Stimulated activated CD4-positive, alpha-beta T cell treated with anti-CD3 and anti-CD28 coated beads, TNF-alpha, amount 100 ng/mL, for 24 hours (primary cell): Measurements from ENCODE around the gene MYL6B.
A peak's percentile ranks its signal among the peaks of the same experiment; 100 is the strongest.
"Not testable (repeated sequence)": the region's sequence is repeated elsewhere in the genome, so short reads cannot be mapped to it uniquely, and the experiment has no call there.

Experiments used
- DNase-seq, 3 experiments: peaks; one replicate each; pipeline ENCODE4 v3.0.0-alpha.2; 2020; ENCODE audit warnings: low read depth in 3 of 3

The MYL6B gene

DNA sequence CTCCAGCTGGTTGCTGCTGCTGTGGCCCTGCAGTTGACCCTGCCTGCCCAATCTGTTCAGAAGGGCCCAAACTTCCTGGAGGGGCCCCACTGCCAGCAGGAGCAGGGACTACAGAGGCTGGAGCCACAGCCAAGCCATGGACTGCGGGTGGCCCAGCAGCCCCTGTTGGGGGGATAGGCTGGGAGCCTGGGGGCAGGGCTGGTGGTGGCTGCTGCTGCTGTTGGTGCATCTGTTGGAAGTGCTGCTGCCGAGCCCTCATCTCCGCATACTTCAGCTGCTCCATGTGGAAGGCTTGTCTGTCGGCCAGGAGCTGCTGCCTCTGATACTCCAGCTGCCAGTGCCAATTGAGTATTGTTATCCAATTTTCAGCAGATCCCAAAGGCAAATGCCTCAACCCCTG lies 13.0 kb downstream of the MYL6B start:
- DNase-seq: no peak

DNA sequence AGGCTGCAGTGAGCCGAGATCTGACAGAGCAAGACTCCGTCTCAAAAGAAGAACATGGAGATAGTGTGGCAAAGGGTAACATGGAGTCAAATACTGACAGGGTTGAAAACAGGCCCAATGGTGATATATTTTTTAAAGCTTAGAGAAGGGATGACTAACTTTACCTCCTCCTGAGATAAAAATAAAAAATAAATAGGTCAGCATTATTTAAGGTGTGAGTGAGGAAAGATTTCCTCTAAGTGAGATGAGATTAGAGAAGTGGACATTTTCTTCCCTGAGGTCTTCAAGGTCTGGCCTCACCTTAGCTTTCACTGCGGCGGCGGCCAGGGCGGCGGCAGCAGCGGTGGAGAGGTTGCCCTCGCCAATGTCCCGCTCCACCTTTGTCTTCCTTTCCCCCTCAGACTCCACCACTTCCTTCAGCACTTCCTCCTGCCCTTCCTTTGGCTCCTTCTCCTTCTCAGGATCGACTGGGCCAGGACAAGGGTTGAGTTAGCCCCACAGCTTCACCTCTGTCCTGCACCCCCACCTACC lies 16.9 kb downstream of the MYL6B start:
- no peak for DNase-seq

DNA sequence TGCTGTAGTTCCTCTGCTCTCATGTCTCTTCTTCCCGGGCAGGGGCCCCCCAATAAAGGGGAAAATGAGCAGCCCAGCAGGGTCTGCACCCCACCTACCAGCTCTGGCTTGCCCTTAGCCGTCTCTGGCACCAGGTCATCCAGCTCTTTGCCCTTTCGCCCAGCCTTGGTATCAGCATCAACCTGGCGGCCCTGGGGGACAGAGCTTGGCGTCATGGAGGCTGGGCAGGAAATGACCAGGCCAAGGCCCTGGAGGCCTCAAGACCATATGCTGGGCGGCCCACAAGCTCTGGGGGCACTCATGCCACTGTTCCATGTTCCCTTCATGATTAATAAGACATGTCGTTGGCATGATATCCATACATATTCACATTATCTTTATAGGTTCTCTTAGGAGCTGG lies 20.5 kb downstream of the MYL6B start:
- DNase-seq: no peak

- no peak for DNase-seq
These were observed 26.0 kb downstream of the MYL6B start for GRCh38 chr12:56178347-56178746.

DNA sequence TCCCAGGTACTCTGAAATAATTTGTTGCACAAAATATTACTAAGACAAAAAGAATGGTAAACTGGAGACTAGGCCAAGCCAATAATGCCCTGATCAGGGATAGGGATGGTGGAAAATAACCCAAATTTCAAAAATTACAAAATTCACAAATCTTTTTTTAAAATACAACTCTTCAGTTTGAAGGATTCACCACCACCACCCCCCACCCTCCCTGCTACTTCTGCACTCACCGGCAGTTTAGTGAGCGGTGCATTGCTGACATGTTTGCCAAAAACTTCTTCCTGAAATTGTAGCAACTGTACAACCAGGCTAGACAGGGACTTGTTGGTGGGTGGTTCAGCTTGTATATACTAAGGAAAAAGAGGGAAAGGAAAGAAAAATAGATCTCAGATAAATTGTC lies 34.6 kb downstream of the MYL6B start:
- DNase-seq: no peak

DNA sequence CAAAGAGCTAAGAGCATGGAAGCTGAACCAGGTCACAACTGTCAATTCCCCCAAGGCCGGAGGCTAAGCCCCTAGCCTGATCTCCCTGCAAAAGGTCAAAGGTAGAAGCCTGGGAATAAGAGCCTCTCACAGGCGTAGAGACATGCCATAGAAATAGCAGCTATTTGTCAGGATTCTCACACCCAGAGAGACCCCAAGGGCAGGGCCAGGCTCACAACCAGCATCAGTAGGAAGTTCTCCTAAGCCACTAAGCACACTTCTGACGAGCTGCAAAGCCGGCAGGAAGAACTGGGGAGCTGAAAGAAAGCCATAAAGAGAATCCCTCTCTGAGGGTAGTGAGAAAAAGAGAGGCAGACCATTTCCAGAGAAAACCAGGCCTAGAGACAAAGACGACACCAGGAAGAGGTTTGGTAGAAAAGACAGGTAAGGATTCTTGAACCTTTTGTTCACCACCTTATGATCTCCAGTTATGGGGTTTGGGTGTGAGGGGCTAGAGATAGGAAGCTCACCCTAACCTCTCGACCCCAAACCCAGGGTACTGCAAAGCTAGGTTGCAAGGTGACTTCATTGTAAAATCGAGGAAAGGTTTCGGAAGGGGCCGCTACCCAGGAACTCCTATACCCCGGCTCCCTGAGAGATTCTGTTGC lies 35.9 kb downstream of the MYL6B start:
- DNase-seq: no peak

DNA sequence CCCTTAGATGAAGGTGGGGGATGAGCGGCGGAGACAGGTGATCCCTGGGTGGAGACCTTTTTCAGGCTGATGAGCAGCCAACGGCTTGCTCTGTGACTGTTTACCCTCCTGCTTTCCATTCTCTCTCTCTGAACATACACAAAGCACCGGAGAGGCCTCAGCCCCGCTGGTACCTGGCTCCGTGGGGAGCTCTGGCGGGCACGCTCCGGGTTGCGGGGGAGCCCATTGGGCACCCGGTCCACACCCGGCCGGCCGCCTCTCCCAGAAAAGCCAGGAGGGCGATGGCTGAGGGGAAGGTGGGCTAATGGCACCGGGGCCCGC lies 36.4 kb downstream of the MYL6B start:
- DNase-seq: no peak

- DNase-seq: peak; percentile 68 to 83 (median 75)
These were observed 36.9 kb downstream of the MYL6B start, which contains the start of gene SMARCC2 for GRCh38 chr12:56189099-56189917. TSS of gene SMARCC2 (minus strand) at chr12:56189483. CDS start at chr12:56189461, 22 bp downstream.

GRCh38 chr12:56189918-56190694 lies 37.7 kb downstream of the MYL6B start:
- DNase-seq: peak; percentile 81 to 91 (median 91)

DNA sequence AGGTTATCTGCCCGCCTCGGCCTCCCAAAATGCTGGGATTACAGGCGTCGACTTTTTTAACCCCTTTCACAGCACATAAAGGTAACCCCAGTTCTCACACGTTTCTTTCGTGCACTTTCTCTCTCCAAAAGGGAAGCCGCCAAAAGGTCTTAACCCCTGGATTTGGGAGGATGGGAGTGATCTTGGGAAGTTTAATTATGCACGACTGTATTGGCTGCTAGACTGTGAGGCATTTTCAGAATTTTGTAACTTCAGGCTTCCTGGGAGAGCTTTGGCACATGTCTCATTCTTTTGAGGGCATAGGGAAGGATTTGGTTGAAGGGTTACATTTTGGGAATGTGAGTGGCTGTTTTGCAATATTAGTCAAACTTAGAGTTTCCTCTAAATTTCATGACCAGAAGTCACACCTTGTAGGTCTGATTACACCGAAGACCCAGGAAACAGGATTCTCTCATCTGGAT lies 38.3 kb downstream of the MYL6B start:
- DNase-seq: no peak

- no peak for DNase-seq
These were observed 40.2 kb downstream of the MYL6B start for GRCh38 chr12:56192582-56192981.

DNA sequence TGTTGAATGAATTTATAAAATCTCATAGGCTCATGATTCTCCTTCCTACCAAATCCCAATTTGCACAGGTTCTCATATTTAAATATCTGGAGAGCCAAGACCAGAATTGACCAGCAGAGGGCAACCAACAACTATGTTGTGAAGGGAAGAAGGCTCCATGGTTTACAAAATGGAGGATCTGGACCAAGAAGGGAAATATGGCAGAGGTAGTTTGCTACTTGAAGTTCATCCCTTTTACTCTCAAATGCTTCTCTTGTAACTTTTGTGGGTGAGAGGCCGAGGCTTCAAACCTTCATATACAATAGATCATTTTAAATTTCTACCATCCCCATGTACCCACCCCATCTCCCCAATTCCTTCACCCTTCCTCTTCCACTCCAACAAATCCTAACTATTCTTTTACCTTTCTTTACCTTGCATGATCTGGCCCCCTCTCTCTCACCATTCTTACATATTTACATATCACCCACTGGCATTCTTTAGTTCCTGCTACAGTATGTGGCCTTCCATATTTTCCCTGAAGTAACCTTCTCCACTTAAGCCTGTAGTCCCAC lies 40.7 kb downstream of the MYL6B start:
- peak; percentile 47 to 78 (median 60) for DNase-seq

DNA sequence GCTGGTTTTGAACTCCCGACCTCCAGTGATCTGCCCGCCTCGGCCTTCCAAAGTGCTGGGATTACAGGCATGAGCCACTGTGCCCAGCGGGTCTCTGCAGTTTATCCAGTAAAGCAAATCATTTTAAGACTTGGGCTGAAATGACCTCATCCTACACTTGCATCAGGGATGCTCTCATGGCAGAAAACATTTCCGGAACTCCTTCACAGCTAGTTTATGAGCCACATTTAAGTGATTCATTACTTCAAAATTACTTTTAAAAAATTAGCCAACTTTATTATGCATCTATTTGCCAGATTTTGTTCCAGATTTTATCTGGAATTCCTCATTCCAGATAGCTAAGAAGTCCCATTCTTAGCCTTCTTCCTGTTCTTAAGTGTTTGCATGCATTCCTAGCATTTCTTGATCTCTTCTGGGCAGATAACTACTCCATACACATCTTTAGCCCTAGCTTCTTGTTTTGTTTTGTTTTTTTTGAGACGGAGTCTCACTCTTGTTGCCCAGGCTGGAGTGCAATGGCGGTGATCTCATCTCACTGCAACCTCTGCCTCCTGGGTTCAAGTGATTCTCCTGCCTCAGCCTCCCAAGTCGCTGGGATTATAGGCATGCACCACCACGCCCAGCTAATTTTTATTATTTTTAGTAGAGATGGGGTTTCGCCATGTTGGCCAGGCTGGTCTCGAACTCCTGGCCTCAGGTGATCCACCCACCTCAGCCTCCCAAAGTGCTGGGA lies 44.6 kb downstream of the MYL6B start:
- not testable (repeated sequence) for DNase-seq

- DNase-seq: no peak
These were observed 45.7 kb downstream of the MYL6B start for GRCh38 chr12:56197921-56198635.

DNA sequence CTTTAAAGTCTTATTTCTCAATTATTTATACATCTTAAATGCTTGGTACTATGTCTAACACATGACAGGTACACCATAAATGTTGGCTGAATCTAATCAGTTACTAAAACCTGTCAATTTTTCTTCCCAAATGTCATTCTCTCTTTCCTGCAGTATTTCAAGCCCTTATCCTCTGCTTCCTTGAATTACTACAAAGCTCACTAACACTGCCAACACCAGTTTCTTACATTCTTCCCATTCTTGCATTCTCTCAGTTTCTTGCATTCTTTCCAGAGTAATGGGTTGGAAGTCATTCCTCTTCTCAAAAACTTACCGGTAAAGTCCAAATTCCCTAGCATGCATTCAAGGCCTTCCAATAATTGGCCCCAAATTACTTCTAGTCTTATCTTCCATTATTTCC lies 46.4 kb downstream of the MYL6B start:
- no peak for DNase-seq

GRCh38 chr12:56202366-56202765 lies 50.0 kb downstream of the MYL6B start:
- DNase-seq: no peak

GRCh38 chr12:56202838-56203237 lies 50.5 kb downstream of the MYL6B start:
- DNase-seq: no peak

GRCh38 chr12:56204275-56204674 lies 51.9 kb downstream of the MYL6B start:
- no peak for DNase-seq

DNA sequence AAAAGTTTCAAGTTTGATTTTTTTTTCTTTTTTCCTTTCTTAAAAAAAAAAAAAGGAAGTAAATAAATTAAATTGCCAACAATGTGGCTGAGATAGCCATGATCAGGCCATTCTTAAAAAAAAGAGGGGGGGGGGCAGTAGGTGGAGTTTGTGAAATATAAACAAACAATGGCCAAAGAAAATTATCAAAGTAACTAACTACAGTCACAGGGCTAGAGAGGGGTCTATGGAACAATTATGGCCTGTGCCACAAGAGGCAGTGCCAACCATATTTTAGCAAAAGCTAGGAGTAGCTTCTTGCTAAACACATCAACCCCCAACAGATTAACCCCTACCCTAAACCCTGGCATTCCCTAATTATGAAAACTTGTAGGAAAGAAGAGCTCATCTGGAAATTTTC lies 53.1 kb downstream of the MYL6B start:
- DNase-seq: no peak

GRCh38 chr12:56206452-56207166 lies 54.2 kb downstream of the MYL6B start:
- DNase-seq: peak in 1 of 3 experiments; percentile 33
